Left kidney (tissue), 2 donors: ENCODE data around the gene DEFB131B. TPM values are rescaled to one million over a fixed set of nuclear protein-coding genes. Genes with fewer than 3 reads are reported as not detected.
"Not testable (repeated sequence)": the region's sequence is repeated elsewhere in the genome, so short reads cannot be mapped to it uniquely, and the experiment has no call there.

Experiments
- DNase-seq: peaks from one replicate; pipeline ENCODE4 v3.0.0-alpha.2; 2013
- polyA plus RNA-seq: library from polyadenylated mRNA; unstranded; fragments of 120-200 nt; gene quantifications from one replicate; pipeline ENCODE4 v1.2.1, GENCODE V29; 2013; ENCODE audit not compliant: insufficient read length

Gene DEFB131B
- polyA plus RNA-seq, 1 donor, result 1.4 TPM

DNA sequence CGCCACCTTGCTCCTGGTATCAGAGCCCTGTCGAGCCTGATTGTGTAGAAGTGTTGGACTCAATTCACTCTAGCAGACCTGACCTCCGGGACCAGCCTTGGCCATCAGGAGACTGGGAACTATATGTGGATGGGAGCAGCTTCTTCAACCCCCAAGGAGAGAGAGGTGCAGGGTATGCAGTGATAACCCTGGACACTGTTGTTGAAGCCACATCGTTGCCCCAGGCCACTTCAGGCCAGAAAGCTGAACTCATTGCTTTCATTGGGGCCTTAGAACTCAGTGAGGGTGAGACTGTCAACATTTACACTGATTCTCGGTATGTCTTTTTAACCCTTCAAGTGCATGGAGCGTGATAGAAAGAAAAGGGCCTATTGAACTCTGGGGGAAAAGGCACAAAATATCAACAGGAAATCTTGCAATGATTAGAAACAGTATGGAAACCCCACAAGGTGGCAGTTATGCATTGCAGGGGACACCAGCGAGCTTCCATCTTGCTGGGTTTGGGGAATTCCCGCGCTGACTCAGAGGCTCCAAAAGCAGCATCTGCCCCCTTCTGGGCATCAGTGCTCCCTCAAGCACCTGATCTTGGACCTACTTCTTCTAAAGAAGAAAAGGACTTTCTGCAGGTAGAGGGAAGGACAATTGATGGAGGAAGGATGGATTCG, 33.2 kb downstream of the DEFB131B start:
- DNase-seq, result not testable (repeated sequence)

- DNase-seq, result not testable (repeated sequence)
These were observed 33.7 kb downstream of the DEFB131B start for GRCh38 chr11:71911986-71912340.

- no peak for DNase-seq
These were observed 35.7 kb downstream of the DEFB131B start for GRCh38 chr11:71913756-71914526.

DNA sequence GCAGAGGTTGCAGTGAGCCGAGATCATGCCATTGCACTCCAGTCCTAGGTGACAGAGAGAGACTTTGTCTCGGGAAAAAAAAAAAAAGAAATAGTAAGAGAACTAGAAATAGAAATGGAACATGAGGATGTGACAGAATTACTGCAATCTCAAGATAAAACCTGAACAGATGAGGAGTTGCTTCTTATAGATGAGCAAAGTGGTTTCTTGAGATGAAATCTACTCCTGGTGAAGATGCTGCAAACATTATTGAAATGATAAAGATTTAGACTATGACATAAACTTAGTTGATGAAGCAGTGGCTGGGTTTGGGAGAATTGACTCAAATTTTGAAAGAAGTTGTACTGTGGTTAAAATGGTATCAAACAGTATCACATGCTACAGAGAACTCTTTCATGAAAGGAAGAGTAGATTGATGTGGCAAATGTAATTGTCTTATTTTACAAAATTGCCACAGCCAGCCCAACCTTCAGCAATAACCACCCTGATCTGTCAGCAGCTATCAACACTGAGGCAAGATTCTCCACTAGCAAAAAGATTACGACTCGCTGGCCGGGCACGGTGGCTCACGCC, 36.5 kb downstream of the DEFB131B start:
- DNase-seq, result no peak

DNA sequence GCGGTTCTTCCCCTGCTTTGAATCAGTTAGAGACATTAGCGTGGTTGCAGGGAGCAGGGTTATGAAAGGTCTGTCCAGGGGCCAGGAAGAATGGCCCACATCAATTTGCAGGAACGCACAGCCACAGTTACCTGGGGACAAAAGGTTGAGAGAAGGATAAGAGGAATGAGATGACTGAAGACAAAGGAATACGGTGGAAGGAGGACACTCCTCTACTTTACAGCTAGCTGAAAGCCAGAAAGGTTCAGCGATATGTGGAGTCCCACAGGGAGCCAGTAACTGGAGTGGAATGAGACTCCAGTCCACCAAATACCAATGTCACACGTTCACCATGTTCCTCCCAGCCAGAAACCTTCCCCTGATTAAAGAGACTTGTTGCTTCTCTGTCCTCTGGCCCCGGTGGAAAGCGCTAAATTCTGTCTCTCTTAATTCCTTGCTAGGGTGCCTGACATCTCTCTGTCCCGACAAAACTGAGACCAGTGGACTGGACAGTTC, 39.4 kb downstream of the DEFB131B start:
- DNase-seq, result no peak

GRCh38 chr11:71927820-71928736, 49.8 kb downstream of the DEFB131B start, which contains the start of gene XNDC1N:
XNDC1N (minus strand) TSS chr11:71928594; CDS start chr11:71923353, 5,241 bp downstream.
- DNase-seq, result peak; percentile 28

GRCh38 chr11:71928737-71929443, 50.6 kb downstream of the DEFB131B start, which contains the start of gene RNF121:
RNF121 (plus strand) TSS chr11:71929046; CDS start chr11:71929062, 16 bp downstream.
- DNase-seq, result peak; percentile 96

- no peak for DNase-seq
These were observed 51.2 kb downstream of the DEFB131B start for GRCh38 chr11:71929491-71929890.

DNA sequence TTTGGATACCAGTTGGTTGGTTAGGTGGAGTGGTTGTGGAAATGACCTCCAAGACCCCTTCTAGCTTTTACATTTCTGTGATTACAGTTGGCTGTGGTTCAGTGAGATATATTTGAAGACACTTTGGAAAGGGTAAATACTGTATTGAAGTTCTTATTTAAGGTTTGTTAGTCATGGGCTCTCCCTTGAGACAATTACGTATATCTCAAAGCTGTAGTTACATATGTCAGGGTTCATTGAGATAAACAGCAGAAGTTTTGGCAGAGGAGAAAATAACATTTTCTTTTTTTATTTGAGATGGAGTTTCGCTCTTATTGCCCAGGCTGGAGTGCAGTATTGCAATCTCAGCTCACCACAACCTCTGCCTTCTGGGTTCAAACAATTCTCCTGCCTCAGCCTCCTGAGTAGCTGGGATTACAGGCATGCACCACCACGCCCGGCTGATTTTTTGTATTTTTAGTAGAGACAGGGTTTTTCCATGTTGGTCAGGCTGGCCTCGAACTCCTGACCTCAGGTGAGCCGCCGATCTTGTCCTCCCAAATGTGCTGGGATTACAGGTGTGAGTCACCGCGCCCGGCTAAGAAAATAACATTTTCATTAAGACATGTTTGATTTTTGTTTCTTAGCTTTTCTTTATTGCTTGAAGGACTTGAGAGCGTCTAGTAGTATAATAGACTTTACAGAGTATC, 52.4 kb downstream of the DEFB131B start:
- no peak for DNase-seq

DNA sequence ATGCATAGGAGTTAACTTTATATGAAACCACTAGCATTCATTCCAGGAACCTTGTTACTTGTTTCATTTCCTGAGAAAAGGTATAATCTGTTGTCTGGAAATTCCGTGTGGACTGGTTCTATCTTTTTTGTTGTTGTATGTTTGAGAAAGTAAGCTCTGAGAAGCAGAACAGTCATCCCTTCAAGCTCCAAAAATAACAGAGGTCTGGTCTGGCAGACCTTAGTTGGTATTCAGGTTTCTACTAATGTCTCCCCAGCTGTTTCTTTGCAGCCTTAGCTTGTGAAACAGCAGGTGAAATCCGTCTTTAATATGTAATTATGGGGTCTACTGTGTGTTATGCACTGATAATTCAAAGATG, 53.0 kb downstream of the DEFB131B start:
- no peak for DNase-seq

GRCh38 chr11:71933141-71933933, 55.1 kb downstream of the DEFB131B start:
- DNase-seq, result no peak

Other genes starting within 250 kb of the DEFB131B start
- gene DEFB108B, start 45.3 kb upstream of the DEFB131B start, polyA plus RNA-seq, result 0.23 TPM
- 10.4 TPM for gene XNDC1N, start 50.1 kb downstream of the DEFB131B start, polyA plus RNA-seq
- 46.7 TPM for gene RNF121, start 50.6 kb downstream of the DEFB131B start, polyA plus RNA-seq
- gene IL18BP, start 120.5 kb downstream of the DEFB131B start, polyA plus RNA-seq, result 16.8 TPM
- gene NUMA1, start 202.1 kb downstream of the DEFB131B start, polyA plus RNA-seq, result 300 TPM
- gene LRRC51, start 202.4 kb downstream of the DEFB131B start, polyA plus RNA-seq, result 33.1 TPM
- gene LAMTOR1, start 224.8 kb downstream of the DEFB131B start, polyA plus RNA-seq, result 111 TPM
- not detected for gene TOMT, start 227.5 kb downstream of the DEFB131B start, polyA plus RNA-seq
- gene ANAPC15, start 234.2 kb downstream of the DEFB131B start, polyA plus RNA-seq, result 51.8 TPM